NOMO-1 treated with dmso at 0.1 percent for 144 hours (cell line): Measurements from ENCODE around the gene FAM210A.

Source experiments
- DNase-seq: peaks from one replicate; lab custom pipeline; 2025; ENCODE audit not compliant: unreplicated experiment; lab: John Stamatoyannopoulos, UW

The FAM210A gene

DNA sequence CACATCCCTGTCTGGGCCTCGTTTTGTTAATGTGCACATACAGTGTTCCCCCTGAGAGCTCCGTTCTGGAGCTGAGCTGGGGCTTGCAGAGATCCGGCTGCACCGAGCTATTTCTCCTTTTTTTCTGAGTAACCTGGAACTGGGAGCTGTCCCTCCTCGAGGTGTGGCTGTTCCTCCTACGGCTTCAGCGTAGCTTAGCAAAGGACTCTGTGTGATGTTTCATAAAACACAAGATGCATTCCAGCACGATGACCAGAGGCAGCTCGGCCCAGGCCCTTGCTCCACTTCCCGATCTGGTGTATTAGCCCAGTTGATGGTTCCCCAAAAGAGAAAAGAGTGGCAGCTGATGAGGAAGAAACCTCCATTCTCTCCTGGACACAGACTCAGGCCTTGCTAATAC lies 103.0 kb downstream of the FAM210A start:
- no peak for DNase-seq

DNA sequence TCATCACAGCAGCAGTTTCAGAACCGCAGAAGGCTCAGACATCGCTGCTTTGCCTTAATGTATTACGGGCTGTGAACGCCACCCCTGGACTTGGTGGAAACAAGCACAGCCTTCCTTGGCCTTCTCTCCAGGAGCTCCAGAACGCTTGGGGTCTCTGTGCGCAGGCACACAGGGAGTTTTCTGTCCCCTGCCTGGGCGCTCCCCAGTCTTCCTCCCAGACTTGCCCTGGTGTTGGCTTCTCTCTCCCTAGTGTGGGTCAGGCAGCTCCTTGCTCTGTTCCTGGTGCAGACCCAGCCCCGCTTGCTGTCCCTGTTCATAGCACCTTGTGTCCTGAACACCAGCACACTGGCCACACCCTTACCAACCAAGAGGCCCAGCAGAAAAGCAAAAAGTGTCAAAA lies 103.6 kb downstream of the FAM210A start:
- no peak for DNase-seq

DNA sequence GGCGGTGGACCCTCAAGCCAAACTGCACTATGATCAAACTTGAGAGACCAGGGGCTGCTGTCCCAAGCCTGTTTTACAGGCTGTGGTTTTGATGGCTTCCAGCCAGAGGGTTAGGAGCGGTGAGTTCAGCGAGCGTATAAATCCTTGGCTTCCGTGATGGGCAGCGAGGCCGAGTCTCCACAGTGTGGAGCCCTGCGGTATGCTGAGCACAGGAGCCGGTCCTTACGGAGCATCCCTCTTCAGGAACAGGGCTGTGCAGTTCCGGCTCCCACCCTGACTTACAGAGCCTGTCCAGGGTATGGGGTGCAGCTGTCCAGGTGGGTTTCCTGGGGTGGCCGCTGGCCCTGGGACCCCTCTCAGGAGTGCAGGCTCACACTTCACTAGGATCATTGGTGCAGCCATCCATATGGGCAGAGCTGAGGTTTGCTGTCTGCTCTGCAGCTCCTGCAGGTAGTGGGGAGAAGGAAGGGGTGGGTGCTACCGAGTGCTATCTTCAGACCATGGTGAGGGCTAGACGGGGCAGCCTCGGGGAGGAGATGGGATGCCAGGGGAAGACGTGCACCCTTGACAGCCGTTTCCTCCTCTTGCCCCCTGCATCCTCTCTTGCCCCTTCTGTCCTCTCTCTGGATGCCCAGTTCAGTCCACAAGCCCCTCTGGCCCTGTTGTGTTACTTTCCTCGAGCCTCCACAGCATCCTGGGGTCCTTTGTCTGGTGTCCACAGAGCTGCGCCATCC lies 104.3 kb downstream of the FAM210A start:
- no peak for DNase-seq

DNA sequence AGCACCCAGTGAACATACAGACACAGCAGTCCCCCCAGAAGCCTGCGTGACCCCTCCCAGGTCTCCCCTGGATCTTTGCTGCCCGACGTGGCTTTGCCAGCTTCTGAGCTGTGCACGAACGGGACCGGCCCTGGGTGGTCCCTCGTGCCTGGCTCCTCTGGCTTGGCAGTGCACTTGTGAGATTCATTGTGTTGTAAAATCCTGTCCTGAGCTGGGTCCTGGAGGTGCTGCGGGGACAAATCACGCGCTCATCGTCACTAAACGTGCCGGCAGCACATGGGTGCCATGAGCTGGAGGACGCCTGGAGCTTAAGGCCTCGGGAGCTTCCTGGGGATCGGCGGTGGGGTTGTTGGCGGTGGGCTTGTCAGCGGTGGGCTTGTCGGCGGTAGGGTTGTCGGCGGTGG lies 104.9 kb downstream of the FAM210A start:
- DNase-seq, result no peak

DNA sequence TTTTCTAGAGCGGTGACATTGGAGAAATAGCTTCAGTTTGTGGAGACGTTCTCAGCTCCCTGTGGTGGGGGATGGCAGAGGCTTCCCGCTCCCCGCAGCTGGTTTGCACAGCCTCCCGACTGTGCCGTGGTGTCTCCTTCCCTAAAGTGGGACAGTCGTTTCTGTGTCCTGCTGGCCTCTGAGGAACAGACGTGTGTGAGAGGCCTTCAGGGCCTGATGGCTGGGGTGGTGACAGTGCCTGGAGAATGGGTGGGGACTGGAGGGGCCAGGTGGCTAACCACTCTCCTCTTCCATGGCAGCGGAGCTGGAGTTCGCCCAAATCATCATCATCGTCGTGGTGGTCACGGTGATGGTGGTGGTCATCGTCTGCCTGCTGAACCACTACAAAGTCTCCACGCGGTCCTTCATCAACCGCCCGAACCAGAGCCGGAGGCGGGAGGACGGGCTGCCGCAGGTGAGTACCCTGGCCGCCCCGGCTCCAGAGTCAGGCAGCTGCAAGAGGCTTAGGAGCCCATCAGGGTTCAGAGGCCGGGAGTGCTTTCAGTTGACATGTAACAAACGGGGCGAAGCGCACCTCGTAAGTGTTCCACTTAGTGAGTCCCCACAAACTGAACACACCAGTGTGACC lies 105.4 kb downstream of the FAM210A start:
- no peak for DNase-seq

DNA sequence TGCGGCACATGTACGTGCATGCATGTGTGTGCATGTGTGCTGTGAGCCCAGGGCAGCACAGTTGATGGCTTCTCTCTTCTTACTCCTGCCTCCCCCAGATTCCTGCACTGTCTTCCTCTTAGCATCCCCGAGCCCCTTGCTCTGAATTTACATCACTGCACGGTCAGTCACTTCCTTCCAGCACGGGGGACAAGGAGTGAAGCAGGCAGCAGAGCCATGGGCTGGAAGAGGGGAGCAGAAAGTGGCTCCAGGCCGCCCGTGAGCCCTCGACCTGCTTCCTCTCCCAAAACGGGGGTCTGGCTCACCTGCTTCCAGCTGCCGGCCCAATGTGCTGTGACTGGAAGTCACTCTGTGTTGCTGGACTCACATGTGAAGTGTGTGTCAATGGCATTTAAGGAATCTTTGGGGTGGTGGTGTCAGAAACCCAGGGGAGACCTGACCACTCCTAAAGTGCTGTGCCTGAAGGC lies 106.1 kb downstream of the FAM210A start:
- no peak for DNase-seq

DNA sequence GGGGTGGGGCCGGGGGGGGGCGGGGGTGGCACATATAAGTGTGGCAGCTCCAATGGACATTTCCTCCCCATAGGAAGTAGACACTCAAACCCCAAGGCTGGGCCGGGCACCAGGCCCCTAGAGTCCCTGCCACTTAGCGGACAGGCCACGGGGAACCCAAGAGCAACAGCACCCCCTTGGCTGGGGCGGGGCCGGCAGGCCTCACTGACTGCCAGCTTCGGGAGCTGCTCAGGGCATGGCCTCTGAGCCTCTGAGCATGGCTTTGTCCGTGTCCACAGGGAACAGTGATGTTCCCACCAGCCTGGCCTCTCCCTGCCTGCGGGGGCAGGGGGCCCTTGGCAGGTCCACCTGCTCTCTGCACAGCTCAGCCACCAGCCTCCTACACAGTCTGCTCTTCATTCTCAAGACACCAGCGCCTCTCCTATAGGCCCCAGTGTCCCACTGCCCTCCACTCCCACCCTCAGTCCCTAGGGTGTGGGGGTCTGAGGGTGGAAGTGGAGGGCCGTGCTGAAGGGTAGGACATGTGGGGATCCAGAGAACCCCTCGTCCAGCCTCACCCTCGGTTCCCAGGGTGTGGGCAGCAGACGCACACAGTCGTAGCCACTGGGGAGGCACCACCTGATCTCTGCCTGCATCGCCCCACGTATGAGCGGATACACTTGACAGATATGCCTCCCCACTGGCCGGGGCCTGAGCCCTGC lies 106.7 kb downstream of the FAM210A start:
- DNase-seq, result no peak

DNA sequence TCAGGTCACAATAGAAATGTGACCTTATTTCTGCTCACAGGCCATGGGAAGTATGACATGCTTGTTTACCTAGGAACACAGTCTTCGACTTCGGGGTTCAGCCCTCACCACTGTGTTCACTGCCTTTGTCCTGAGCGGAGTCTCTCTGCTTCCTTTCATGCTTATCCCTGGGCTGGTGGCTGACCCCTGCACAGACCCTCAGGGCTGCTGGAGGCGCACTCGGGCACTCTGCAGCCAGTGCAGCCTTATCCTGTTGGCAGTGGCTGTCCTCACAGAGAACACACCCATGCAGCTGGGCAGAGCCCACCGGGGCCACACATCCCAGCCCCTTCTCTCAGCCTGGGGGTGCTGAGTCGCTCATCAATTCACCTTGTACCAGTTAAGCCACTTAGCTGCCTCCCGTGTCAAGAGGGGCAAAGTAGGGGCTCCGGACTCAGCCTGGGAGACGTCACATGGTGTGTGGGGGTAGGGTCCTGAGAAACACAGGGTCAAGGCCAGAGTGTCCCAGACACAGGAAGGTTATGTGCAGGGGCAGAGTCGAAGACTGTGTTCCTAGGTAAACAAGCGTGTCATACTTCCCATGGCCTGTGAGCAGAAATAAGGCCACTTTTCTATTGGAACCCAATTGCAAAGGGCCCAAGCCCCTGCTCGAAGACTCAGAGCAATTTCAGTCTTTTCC lies 107.5 kb downstream of the FAM210A start:
- DNase-seq, result no peak

DNA sequence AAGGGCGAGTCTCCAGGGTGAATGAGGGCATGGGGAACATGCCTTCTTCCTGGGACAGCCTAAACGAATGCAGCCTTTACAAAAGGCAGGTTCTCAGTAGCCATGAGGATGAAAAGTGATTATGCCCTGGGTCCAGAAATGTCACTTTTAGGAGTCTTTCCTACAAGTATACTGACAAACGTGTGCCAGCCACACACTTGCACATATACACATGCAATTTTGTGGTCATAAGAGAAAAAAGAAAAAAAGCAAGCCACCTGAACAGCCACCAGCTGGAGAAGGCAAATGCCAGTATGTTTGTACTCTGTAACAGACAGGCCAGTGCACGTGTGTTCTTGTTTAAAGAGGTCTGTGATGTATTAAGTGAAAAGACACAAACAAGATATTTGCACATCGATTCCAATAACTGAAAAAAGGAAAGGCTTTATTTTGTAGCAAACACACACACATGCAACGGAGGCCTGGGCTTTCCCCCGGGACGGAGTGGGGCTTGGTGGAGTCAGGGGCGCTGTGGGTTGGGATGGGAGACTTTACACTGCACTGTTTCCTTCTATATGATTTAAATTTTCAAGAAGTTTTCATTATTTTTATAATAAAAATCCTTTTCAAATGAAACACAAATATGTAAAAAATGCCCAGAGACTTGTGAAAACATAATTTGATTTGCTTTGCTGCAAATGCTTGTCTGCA lies 108.4 kb downstream of the FAM210A start:
- no peak for DNase-seq

DNA sequence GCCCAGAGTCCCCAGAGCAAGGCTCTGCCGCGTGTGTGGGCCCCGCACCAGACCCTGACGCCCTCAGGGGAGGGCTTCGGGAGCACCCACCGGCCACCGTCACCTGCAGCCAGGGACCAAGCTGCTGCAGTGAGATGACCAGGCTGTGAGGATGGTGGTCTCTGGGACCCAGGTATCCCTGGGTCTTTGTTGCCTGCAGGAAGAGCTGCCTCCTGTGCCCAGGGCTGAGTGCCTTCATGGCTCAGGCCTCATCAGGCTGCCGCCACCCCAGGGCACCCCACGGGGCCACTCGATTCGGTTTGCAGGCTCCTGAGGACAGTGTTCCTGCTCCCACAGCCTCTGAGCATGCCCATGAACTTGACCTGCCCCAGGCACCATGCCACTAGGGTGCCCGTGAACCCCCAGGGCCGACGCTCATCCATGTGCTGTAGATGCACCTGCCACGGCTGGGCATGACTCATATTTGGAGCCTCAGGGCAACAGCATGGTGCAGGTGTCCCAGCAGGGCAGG lies 109.8 kb downstream of the FAM210A start:
- no peak for DNase-seq

DNA sequence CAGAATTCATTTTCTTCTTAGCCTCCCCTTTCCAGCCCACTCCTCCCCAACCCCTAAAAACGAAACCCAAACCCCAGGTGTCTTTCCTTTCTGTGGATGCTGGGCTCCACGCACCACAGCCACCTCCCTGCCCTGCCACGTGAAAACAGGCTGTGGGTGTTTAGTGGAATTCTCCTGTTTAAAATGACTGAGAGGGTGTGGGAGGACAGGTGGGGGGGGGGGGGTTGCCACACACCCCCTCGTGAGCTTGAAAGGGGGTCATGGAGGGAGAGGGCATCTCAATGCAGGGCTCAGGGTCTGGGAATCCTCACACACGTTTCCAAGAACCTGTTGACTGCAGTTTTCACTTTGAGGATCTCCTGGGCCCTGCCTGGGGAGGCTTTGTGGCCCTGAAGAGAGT lies 110.3 kb downstream of the FAM210A start:
- no peak for DNase-seq

DNA sequence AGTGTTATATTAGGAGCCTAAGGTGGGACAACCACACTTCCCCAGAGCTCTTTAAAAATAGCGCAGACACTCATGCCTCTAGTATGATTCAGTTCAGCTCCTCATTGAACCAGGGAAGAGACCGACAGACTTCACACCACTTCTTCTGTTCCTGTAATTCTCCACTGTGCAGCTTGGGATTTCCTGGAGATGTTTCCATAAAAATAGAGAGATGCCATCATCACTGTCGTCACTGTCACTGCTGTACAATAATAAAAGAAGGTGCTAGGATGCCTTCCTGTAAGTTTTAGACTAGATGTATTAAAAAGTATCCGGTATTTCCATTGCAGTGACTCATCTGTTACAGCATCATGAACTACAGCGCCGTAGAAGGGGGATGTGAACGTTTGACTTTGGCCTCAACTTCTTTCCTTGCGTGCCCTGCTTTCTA lies 110.9 kb downstream of the FAM210A start:
- DNase-seq, result peak; percentile 41

DNA sequence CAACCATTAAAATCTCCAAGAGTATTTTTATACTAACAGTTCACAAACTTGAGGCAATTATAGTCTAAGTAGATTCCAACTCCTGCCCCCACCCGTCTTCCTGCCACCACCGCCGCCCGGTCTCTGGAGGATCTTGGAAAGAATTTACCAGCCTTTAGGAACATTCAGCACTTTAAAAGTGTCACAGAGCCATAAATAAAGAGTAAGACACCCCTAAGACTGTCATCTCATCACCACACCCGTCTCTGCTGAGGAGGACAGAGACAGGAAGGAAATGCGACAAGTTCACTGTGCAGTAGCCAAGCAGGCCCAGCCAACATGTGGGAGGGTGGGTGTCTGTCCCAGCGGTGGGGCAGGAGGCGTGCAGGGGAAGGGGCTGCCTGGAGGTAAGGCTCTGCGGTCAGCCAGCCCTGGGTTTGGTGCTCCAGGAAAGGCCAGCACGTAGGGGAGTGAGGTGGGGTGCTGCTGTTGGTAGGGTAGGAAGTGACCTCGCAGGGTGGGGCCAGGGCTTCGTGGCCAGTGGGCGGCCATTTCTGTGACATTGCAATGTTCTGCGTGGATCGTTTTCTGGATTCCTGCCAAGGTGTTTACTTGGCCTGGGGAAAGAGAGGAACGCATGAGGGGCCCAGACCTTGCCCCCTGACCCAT lies 111.6 kb downstream of the FAM210A start:
- peak; percentile 10 for DNase-seq

DNA sequence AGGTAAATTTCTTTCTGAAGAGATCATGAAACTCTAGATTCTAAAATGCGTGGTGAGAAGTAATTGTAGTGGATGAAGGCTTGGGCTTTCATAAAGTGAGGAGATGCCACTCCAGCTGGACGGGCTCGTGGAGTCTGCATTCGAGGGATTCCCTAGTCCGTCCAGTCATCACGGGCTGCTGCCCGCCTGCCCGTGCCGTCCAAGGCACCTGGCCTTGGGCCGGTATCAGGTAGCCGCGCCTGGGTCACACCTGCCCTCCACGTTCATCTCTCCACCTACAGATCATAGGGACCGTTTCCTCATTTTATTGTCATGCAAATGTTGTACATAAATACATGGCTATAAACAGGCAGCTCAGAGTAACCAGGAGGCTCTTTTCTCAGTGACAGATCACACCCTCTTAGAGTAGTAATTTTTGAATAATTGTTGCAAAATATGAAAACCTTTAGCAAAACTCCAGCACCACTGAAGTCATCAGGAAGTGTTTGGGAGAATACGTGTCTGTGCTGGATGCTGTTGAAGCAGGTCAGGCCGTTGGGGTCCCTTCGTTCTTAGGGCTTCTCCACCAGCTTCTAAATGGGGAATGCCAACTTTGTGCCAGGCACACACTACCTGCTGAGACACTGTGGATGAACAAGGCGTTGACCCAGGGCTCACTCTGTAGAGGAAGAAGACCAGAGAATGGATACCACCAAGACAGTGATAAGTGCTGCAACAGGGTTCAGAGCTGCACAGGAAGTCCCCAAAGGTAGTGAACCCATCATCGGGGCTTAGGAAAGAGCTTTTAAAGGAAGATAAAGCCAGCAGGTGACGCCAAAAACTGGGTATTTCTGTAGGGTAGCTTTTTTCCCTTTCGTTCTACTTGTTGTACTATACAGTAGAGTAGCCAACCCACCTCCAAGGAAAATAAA lies 112.5 kb downstream of the FAM210A start:
- DNase-seq, result no peak
